H1 (cell line): ENCODE measurements around the gene SPTBN4. TPM values are rescaled to one million over a fixed set of nuclear protein-coding genes. Genes with fewer than 3 reads are reported as not detected.

Experiments used
- CTCF ChIA-PET: fragments of 300-600 bp; sonication (Branson Sonifier 250); formaldehyde crosslinking; loops from one replicate; lab custom pipeline; 2021; ENCODE audit not compliant: partially characterized antibody; lab: Charles Lee
- POLR2A ChIA-PET: fragments of 300-600 bp; sonication (Branson Sonifier 250); formaldehyde crosslinking; loops from one replicate; lab custom pipeline; 2021; ENCODE audit warnings: inconsistent platforms; ENCODE audit not compliant: partially characterized antibody; lab: Charles Lee
- DNase-seq, 2 experiments: peaks; one replicate each; pipeline versions ENCODE4 v3.0.0 to v3.0.0-alpha.2; 2010 to 2022; ENCODE audit warnings: low spot score in 2 of 2, low read depth in 1 of 2, mixed read lengths in 1 of 2
- FAIRE-seq: peaks from 2 replicates; lab custom pipeline; 2011; peaks lifted over from hg19 to GRCh38; lab: Jason Lieb, UNC
- H2AFZ ChIP-seq: 2 replicates; pipeline ENCODE4 v1.8.1; 2012; ENCODE audit warnings: low read length, inconsistent platforms
- H2AK5ac ChIP-seq: 2 replicates; pipeline ENCODE4 v1.6.1; 2013; ENCODE audit warnings: low read depth, low read length
- H2BK120ac ChIP-seq: replicated peaks from 2 replicates; pipeline ENCODE3; 2013; ENCODE audit warnings: low read depth, low read length, inconsistent platforms
- H2BK12ac ChIP-seq: 2 replicates; pipeline ENCODE4 v1.6.1; 2013; ENCODE audit warnings: low read depth, low read length
- H2BK15ac ChIP-seq: 2 replicates; pipeline ENCODE4 v1.6.1; 2013; ENCODE audit warnings: low read length
- H2BK20ac ChIP-seq: 2 replicates; pipeline ENCODE4 v1.6.1; 2013; ENCODE audit warnings: low read length
- H2BK5ac ChIP-seq: 2 replicates; pipeline ENCODE4 v1.6.1; 2013; ENCODE audit warnings: low read depth, low read length
- H3K14ac ChIP-seq: 2 replicates; pipeline ENCODE4 v1.6.1; 2013; ENCODE audit warnings: inconsistent platforms; ENCODE audit not compliant: insufficient read length
- H3K18ac ChIP-seq: 2 replicates; pipeline ENCODE4 v1.6.1; 2013; ENCODE audit warnings: low read length; ENCODE audit errors: extremely low read depth
- H3K23ac ChIP-seq: 2 replicates; pipeline ENCODE4 v1.6.1; 2013; ENCODE audit warnings: inconsistent platforms; ENCODE audit not compliant: insufficient read length
- H3K23me2 ChIP-seq: 2 replicates; pipeline ENCODE4 v1.6.1; 2013; ENCODE audit warnings: low read depth, low read length
- H3K27ac ChIP-seq: 2 replicates; pipeline ENCODE4 v1.6.1; 2011; ENCODE audit warnings: low read depth, low read length, inconsistent platforms
- H3K27me3 ChIP-seq, 4 experiments: replicated peaks in 1 of 4; 1 replicate in 1 of 4; 2 replicates in 3 of 4; pipeline versions ENCODE4 v1.6.1 to v1.8.1; 2011 to 2013; ENCODE audit warnings: low read length in 3 of 4, mild to moderate bottlenecking in 3 of 4, inconsistent platforms in 2 of 4, mixed read lengths in 2 of 4, moderate library complexity in 1 of 4; ENCODE audit not compliant: control insufficient read depth in 3 of 4, insufficient read depth in 3 of 4; ENCODE audit errors: extremely low read depth in 1 of 4
- H3K36me3 ChIP-seq, 4 experiments: 2 replicates each; pipeline versions ENCODE4 v1.6.1 to v1.8.1; 2011 to 2013; ENCODE audit warnings: mild to moderate bottlenecking in 4 of 4, low read length in 3 of 4, moderate library complexity in 2 of 4, control low read depth in 1 of 4, inconsistent platforms in 1 of 4; ENCODE audit not compliant: insufficient read depth in 4 of 4, control insufficient read depth in 2 of 4
- H3K4ac ChIP-seq: replicated peaks from 2 replicates; pipeline ENCODE3; 2013; ENCODE audit warnings: low read length, low read depth, mixed read lengths, inconsistent platforms; ENCODE audit not compliant: insufficient read length
- H3K4me1 ChIP-seq, 4 experiments: replicated peaks in 1 of 4; 1 replicate in 1 of 4; 2 replicates in 3 of 4; pipeline versions ENCODE4 v1.6.1 to v1.8.1; 2011 to 2013; ENCODE audit warnings: low read length in 3 of 4, inconsistent platforms in 2 of 4, mixed read lengths in 1 of 4; ENCODE audit not compliant: insufficient read depth in 4 of 4, control insufficient read depth in 3 of 4
- H3K4me2 ChIP-seq, 2 experiments: 2 replicates each; pipeline versions ENCODE4 v1.6.1 to v1.8.1; 2011 to 2013; ENCODE audit warnings: low read depth in 2 of 2, low read length in 2 of 2, control low read depth in 1 of 2, inconsistent platforms in 1 of 2, mild to moderate bottlenecking in 1 of 2; ENCODE audit not compliant: insufficient read depth in 1 of 2
- H3K4me3 ChIP-seq, 4 experiments: fragments of 200-600, 300-600 bp in 1 of 4; sonication (generic), shearing (Covaris generic), sonication (Bioruptor Twin) in 1 of 4; 2 replicates each; pipeline versions ENCODE4 v1.5.1 to v1.8.1; 2011 to 2016; ENCODE audit warnings: low read length in 4 of 4, low read depth in 3 of 4, control low read depth in 2 of 4, inconsistent platforms in 2 of 4, mild to moderate bottlenecking in 2 of 4, mixed read lengths in 1 of 4, moderate library complexity in 1 of 4; ENCODE audit not compliant: insufficient read depth in 2 of 4; ENCODE audit errors: extremely low read depth in 1 of 4
- H3K56ac ChIP-seq: replicated peaks from 2 replicates; pipeline ENCODE3; 2013; ENCODE audit warnings: low read depth, mild to moderate bottlenecking, mixed read lengths, low read length, inconsistent platforms; ENCODE audit not compliant: insufficient read length
- H3K79me1 ChIP-seq: 2 replicates; pipeline ENCODE4 v1.6.1; 2013; ENCODE audit warnings: low read depth, low read length, control low read depth
- H3K79me2 ChIP-seq, 2 experiments: 2 replicates each; pipeline versions ENCODE4 v1.6.1 to v1.8.1; 2012 to 2013; ENCODE audit warnings: low read length in 2 of 2, mild to moderate bottlenecking in 2 of 2, inconsistent platforms in 1 of 2; ENCODE audit not compliant: insufficient read depth in 2 of 2, control insufficient read depth in 1 of 2
- H3K9ac ChIP-seq, 4 experiments: replicated peaks in 1 of 4; 1 replicate in 1 of 4; 2 replicates in 3 of 4; pipeline versions ENCODE4 v1.6.1 to v1.8.1; 2011 to 2013; ENCODE audit warnings: low read depth in 3 of 4, low read length in 3 of 4, control low read depth in 2 of 4, mild to moderate bottlenecking in 2 of 4, moderate library complexity in 2 of 4, inconsistent platforms in 1 of 4; ENCODE audit errors: extremely low read depth in 1 of 4
- H3K9me3 ChIP-seq, 2 experiments: 2 replicates each; pipeline versions ENCODE4 v1.6.1 to v1.8.1; 2012 to 2013; ENCODE audit warnings: mild to moderate bottlenecking in 2 of 2, moderate library complexity in 2 of 2, control low read depth in 1 of 2, inconsistent platforms in 1 of 2, low read depth in 1 of 2, low read length in 1 of 2, mixed read lengths in 1 of 2; ENCODE audit not compliant: insufficient read depth in 2 of 2
- H4K20me1 ChIP-seq, 2 experiments: replicated peaks in 1 of 2; 2 replicates each; pipeline versions ENCODE3 to v1.8.1; 2011 to 2013; ENCODE audit warnings: inconsistent platforms in 2 of 2, low read length in 2 of 2, mild to moderate bottlenecking in 1 of 2; ENCODE audit not compliant: insufficient read depth in 2 of 2, control insufficient read depth in 1 of 2
- H4K5ac ChIP-seq: 2 replicates; pipeline ENCODE4 v1.6.1; 2013; ENCODE audit warnings: low read length, low read depth, mixed read lengths, inconsistent platforms; ENCODE audit not compliant: insufficient read length
- H4K8ac ChIP-seq: 2 replicates; pipeline ENCODE4 v1.8.0; 2013; ENCODE audit warnings: mild to moderate bottlenecking, moderate library complexity, low read length, inconsistent platforms; ENCODE audit not compliant: insufficient read depth; ENCODE audit errors: extremely low read depth
- H4K91ac ChIP-seq: replicated peaks from 2 replicates; pipeline ENCODE3; 2013; ENCODE audit warnings: low read length, mixed read lengths, inconsistent platforms; ENCODE audit not compliant: insufficient read length
- BCL11A ChIP-seq, 2 experiments: IDR thresholded peaks; one replicate each; pipeline ENCODE4 v1.6.1; 2011; ENCODE audit warnings: low read depth in 2 of 2, low read length in 2 of 2, mild to moderate bottlenecking in 2 of 2
- BRCA1 ChIP-seq: IDR thresholded peaks from 2 replicates; pipeline ENCODE4 v1.6.1; 2012; ENCODE audit warnings: low read depth, low read length, improper control_type of control experiment
- CHD1 ChIP-seq: IDR thresholded peaks from 2 replicates; pipeline ENCODE4 v1.6.1; 2012; ENCODE audit warnings: low read depth, low read length, improper control_type of control experiment
- KDM4A ChIP-seq: IDR thresholded peaks from one replicate; pipeline ENCODE4 v1.7.1; 2012; ENCODE audit warnings: low read depth, mild to moderate bottlenecking, moderate library complexity, low read length, inconsistent platforms; ENCODE audit not compliant: severe bottlenecking
- PHF8 ChIP-seq: fragments of 200-600 bp; sonication (generic); conservative IDR thresholded peaks from 2 replicates; pipeline ENCODE4 v1.7.1; 2012; ENCODE audit warnings: low read depth, mild to moderate bottlenecking, inconsistent platforms, low read length, moderate library complexity
- POLR2AphosphoS5 ChIP-seq: IDR thresholded peaks from 2 replicates; pipeline ENCODE4 v1.6.1; 2011; ENCODE audit warnings: low read depth, low read length
- SAP30 ChIP-seq: fragments of 300-600 bp; sonication (generic); IDR thresholded peaks from 2 replicates; pipeline ENCODE4 v1.7.1; 2012; ENCODE audit warnings: low read length, moderate library complexity, mild to moderate bottlenecking, inconsistent platforms; ENCODE audit not compliant: insufficient read depth, insufficient replicate concordance
- YY1 ChIP-seq: IDR thresholded peaks from 2 replicates; pipeline ENCODE4 v1.6.1; 2011; ENCODE audit warnings: low read depth, mild to moderate bottlenecking, low read length
- WGBS, 2 experiments: shearing (Covaris generic) in 1 of 2; methylation state at CpG; one replicate each; pipeline versions ENCODE4 v1.1.6 to v1.1.7; 2013 to 2015; ENCODE audit warnings: low lambda C conversion rate in 2 of 2, mixed read lengths in 2 of 2, inconsistent platforms in 1 of 2, low coverage in 1 of 2, missing lambda C conversion rate in 1 of 2; ENCODE audit not compliant: insufficient replicate concordance in 2 of 2, insufficient coverage in 1 of 2, insufficient read length in 1 of 2; ENCODE audit errors: extremely low coverage in 1 of 2, missing lambda C conversion rate in 1 of 2; 5-methylcytosine and 5-hydroxymethylcytosine counted together
- polyA plus RNA-seq, 7 experiments: library from polyadenylated mRNA; depleted of rRNA in 3 of 7; stranded (reverse) in 5 of 7; unstranded in 2 of 7; fragments of >200 nt in 5 of 7; fragments of 200-250 nt in 2 of 7; gene quantifications; 1 replicate in 5 of 7; 2 replicates in 1 of 7; 4 replicates in 1 of 7; pipeline versions ENCODE4 v1.2.1 to v1.2.3, GENCODE V29; 2011 to 2013; ENCODE audit warnings: missing spikeins in 2 of 7, mixed read lengths in 2 of 7
- total RNA-seq: library from RNA; stranded (reverse); fragmentation: NEBNext Ultra II Directional; extraction: Animal tissue kit (Norgen Biotek cat#: 25700); gene quantifications from 2 replicates; pipeline ENCODE4 v1.2.1, GENCODE V29; 2021
- TF ChIP-seq, protein P1 (sequence below): IDR thresholded peaks from 2 replicates; pipeline ENCODE4 v1.6.1; 2012; ENCODE audit warnings: inconsistent platforms
- TF ChIP-seq, protein P2 (sequence below): IDR thresholded peaks from 2 replicates; pipeline ENCODE4 v1.6.1; 2011; ENCODE audit warnings: low read length, improper control_type of control experiment

The SPTBN4 gene
- total and polyA plus RNA-seq, 2 of the 8 experiments (the other 6 are each of a cell fraction or from before 2014, with no cell fraction given) = 1.9 to 3.0 TPM

DNA sequence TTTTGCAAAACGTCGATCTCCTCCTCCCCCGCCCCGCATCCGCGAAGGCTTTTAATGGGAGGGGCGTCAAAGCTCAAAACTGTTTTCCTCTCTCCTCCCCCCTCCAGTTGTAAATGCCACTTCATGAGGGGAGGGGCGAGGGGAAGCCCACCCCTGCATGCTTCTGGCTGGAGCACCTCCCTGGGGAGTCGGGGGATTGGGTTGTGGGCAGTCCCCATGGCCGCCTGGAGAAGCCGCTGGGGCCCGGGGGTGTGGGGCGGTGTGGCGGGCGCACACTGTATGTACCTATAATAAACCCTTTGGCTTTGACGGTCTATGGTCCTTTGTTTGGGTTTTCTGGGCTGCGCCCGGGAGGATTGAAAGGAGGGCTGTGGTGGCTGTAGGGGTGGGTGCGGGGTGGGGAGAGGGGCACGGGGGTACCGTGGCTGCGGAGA lies 109.4 kb downstream of the SPTBN4 start:
- Histone ChIP-seq H3K4me2 (peak overlapping the region; percentile 90 to 93), H4K20me1 (no peaks in the 10 kb centered on the region), H2AFZ (no peak overlapping the region), H3K9me3 (no peaks in the 10 kb centered on the region), H4K5ac (peak overlapping the region; percentile 74), H2BK15ac (no peak overlapping the region), H3K27me3 (no peaks in the 10 kb centered on the region), H3K56ac (no peak overlapping the region), H3K4me1 (peaks cover 2 to 8% (median 5%) of the 10 kb centered on the region in 4 experiments; a peak in 6 of 7 replicates), H2BK12ac (no peak overlapping the region), H3K27ac (no peak overlapping the region), H3K79me1 (no peaks in the 10 kb centered on the region), H3K14ac (no peak overlapping the region), H4K8ac (peak overlapping the region; percentile 69; the same call in 1 of the 2 replicates), H3K4ac (peak overlapping the region; percentile 23), H3K23me2 (peaks cover 11% of the 10 kb centered on the region; the same call in 1 of the 2 replicates), H3K23ac (no peak overlapping the region), H2AK5ac (no peak overlapping the region), H3K18ac (peak overlapping the region; percentile 48; the same call in 1 of the 2 replicates), H2BK5ac (no peak overlapping the region; the same call in 1 of the 2 replicates), H3K9ac (peak overlapping the region in 2 of 4 experiments; percentile 25 to 45; a peak in 3 of 7 replicates), H2BK120ac (no peak overlapping the region), H3K4me3 (peak overlapping the region; percentile 67 to 96 (median 80)), H4K91ac (peak overlapping the region; percentile 31), H2BK20ac (no peak overlapping the region), H3K36me3 (peaks cover 2 to 15% (median 10%) of the 10 kb centered on the region in 4 experiments; a peak in 7 of 8 replicates), H3K79me2 (no peaks in the 10 kb centered on the region)
- FAIRE-seq = no peak
- CTCF ChIA-PET = interaction anchor here (0.9 to 1.9 kb wide), 6 partner anchors 19 to 58 kb away, joined by 3 to 6 read pairs (median 4); no protein-coding TSS in a partner anchor
- TF ChIP-seq YY1 (0 out of 2 replicates have a peak, but pooled peaks have one; percentile 24), BCL11A (IDR thresholded peaks at IDR 0.05; ENCODE audit: low read depth in 2 of 2, low read length in 2 of 2) (no peak), KDM4A (peak; percentile 23), PHF8 (0 out of 2 replicates have a peak, but pooled peaks have one; percentile 20), POLR2AphosphoS5 (no peak), BRCA1 (no peak), CHD1 (no peak), SAP30 (no peak)
- TF ChIP-seq, protein P1, sequence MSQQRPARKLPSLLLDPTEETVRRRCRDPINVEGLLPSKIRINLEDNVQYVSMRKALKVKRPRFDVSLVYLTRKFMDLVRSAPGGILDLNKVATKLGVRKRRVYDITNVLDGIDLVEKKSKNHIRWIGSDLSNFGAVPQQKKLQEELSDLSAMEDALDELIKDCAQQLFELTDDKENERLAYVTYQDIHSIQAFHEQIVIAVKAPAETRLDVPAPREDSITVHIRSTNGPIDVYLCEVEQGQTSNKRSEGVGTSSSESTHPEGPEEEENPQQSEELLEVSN = no peak
- TF ChIP-seq, protein P2, sequence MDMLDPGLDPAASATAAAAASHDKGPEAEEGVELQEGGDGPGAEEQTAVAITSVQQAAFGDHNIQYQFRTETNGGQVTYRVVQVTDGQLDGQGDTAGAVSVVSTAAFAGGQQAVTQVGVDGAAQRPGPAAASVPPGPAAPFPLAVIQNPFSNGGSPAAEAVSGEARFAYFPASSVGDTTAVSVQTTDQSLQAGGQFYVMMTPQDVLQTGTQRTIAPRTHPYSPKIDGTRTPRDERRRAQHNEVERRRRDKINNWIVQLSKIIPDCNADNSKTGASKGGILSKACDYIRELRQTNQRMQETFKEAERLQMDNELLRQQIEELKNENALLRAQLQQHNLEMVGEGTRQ = no peak
- DNase-seq = peak in 1 of 2 experiments; percentile 70
- 1% methylated on average over 12 of the region's 22 CpGs; no CpG with 5 or more reads in 1 of the 2 experiments for WGBS, 2 experiments
- POLR2A ChIA-PET = interaction anchor here (0.7 to 1.7 kb wide), 4 partner anchors 18 to 35 kb away, joined by 3 to 4 read pairs (median 4); no protein-coding TSS in a partner anchor
